ENCODE results near the gene ZNF132.
"Not testable (repeated sequence)": the region's sequence is repeated elsewhere in the genome, so short reads cannot be mapped to it uniquely, and the experiment has no call there.

- TF ChIP-seq, protein P1, sequence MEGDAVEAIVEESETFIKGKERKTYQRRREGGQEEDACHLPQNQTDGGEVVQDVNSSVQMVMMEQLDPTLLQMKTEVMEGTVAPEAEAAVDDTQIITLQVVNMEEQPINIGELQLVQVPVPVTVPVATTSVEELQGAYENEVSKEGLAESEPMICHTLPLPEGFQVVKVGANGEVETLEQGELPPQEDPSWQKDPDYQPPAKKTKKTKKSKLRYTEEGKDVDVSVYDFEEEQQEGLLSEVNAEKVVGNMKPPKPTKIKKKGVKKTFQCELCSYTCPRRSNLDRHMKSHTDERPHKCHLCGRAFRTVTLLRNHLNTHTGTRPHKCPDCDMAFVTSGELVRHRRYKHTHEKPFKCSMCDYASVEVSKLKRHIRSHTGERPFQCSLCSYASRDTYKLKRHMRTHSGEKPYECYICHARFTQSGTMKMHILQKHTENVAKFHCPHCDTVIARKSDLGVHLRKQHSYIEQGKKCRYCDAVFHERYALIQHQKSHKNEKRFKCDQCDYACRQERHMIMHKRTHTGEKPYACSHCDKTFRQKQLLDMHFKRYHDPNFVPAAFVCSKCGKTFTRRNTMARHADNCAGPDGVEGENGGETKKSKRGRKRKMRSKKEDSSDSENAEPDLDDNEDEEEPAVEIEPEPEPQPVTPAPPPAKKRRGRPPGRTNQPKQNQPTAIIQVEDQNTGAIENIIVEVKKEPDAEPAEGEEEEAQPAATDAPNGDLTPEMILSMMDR (IDR thresholded peaks at IDR 0.05): not testable (repeated sequence)
- not testable (repeated sequence) for TF ChIP-seq POLR2A (IDR thresholded peaks at IDR 0.05)
These were observed 31.0 kb upstream of the ZNF132 start for GRCh38 chr19:58470837-58471543.
